GM12878 (cell line): ENCODE measurements around the gene FKBP4.

Experiments
- BHLHE40 ChIP-seq, 2 experiments: fragments of 450-650 bp in 1 of 2; IDR thresholded peaks; 2 replicates each; pipeline ENCODE4 v1.6.1; 2011 to 2017; ENCODE audit warnings: low read depth in 2 of 2, borderline replicate concordance in 1 of 2, improper control_type of control experiment in 1 of 2, low read length in 1 of 2, mild to moderate bottlenecking in 1 of 2
- CREB1 ChIP-seq: IDR thresholded peaks from 2 replicates; pipeline ENCODE4 v1.6.1; 2012; ENCODE audit warnings: low read depth, mild to moderate bottlenecking, inconsistent platforms
- DPF2 ChIP-seq: fragments of 450-650 bp; IDR thresholded peaks from 2 replicates; pipeline ENCODE4 v1.6.1; 2017; ENCODE audit warnings: mild to moderate bottlenecking
- NFXL1 ChIP-seq: fragments of 450-650 bp; IDR thresholded peaks from 2 replicates; pipeline ENCODE4 v1.6.1; 2017; ENCODE audit warnings: antibody characterized with exemption, mild to moderate bottlenecking, borderline replicate concordance
- NRF1 ChIP-seq: conservative IDR thresholded peaks from 2 replicates; pipeline ENCODE4 v1.6.1; 2011; ENCODE audit warnings: mild to moderate bottlenecking, low read depth, low read length, improper control_type of control experiment
- POLR2AphosphoS5 ChIP-seq: IDR thresholded peaks from 2 replicates; pipeline ENCODE4 v1.6.1; 2011; ENCODE audit warnings: mild to moderate bottlenecking, low read length, inconsistent platforms
- RCOR1 ChIP-seq: conservative IDR thresholded peaks from 2 replicates; pipeline ENCODE4 v1.6.1; 2012; ENCODE audit warnings: low read depth, low read length, improper control_type of control experiment
- SMC3 ChIP-seq: IDR thresholded peaks from 2 replicates; pipeline ENCODE4 v1.6.1; 2011; ENCODE audit warnings: low read length, improper control_type of control experiment, borderline replicate concordance
- SRF ChIP-seq, 2 experiments: IDR thresholded peaks; 2 replicates each; pipeline ENCODE4 v1.6.1; 2011; ENCODE audit warnings: low read depth in 2 of 2, low read length in 2 of 2, mild to moderate bottlenecking in 1 of 2, moderate library complexity in 1 of 2
- TF ChIP-seq, protein P1 (sequence below), 3 experiments: IDR thresholded peaks in 2 of 3; conservative IDR thresholded peaks in 1 of 3; 2 replicates each; pipeline ENCODE4 v1.5.1; 2011; ENCODE audit warnings: low read depth in 3 of 3, low read length in 3 of 3, mild to moderate bottlenecking in 3 of 3, control low read depth in 2 of 3, moderate library complexity in 2 of 3, inconsistent platforms in 1 of 3, mixed read lengths in 1 of 3; ENCODE audit not compliant: control insufficient read depth in 2 of 3, insufficient read depth in 1 of 3; ENCODE audit errors: extremely low read depth in 1 of 3
- TF ChIP-seq, protein P2 (sequence below): IDR thresholded peaks from 2 replicates; pipeline ENCODE4 v1.6.1; 2011; ENCODE audit warnings: borderline replicate concordance, low read depth, mild to moderate bottlenecking, moderate library complexity, low read length; ENCODE audit not compliant: insufficient read depth, poor library complexity, severe bottlenecking
- TF ChIP-seq, protein P3 (sequence below): IDR thresholded peaks from 2 replicates; pipeline ENCODE4 v1.6.1; 2011; ENCODE audit warnings: low read depth, low read length, improper control_type of control experiment, borderline replicate concordance
- TF ChIP-seq, protein P4 (sequence below): IDR thresholded peaks from 2 replicates; pipeline ENCODE4 v1.6.1; 2012; ENCODE audit warnings: low read depth, low read length, improper control_type of control experiment

DNA sequence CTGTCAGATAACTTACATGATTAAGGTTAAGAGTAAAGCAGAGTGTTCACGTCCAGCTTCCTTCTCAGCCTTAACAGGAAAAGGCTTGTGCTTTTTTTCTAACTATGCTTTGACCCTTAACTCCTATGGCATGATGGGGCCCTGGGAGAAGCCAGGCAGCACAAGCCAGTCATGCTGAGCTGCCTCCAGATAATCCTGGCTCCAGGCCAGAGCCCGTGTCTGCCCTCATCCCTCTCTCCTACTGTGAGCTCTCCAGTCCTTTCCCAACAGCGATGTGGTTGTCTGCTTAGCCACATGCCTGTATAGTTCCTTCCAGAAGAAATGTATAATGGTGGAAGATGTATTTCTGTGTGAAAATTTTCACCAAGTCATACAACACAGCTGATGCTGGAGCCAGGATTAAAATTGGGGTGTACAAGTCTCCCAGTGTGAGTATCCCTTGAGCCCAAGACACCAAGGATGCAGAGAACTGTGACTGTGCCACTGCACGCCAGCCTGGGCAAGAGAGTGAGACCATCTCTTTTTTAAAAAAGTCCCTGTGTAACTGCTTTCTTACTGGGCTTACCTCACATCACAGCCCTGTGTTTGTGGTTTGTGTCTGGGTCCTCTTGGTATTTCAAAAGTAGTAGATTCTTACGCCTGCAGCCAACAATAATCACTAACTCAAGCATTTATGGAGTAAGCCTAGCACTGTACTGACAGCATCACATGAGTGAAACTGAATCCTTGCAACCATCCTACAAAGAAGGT, 9.8 kb downstream of the FKBP4 start:
- TF ChIP-seq, protein P1, sequence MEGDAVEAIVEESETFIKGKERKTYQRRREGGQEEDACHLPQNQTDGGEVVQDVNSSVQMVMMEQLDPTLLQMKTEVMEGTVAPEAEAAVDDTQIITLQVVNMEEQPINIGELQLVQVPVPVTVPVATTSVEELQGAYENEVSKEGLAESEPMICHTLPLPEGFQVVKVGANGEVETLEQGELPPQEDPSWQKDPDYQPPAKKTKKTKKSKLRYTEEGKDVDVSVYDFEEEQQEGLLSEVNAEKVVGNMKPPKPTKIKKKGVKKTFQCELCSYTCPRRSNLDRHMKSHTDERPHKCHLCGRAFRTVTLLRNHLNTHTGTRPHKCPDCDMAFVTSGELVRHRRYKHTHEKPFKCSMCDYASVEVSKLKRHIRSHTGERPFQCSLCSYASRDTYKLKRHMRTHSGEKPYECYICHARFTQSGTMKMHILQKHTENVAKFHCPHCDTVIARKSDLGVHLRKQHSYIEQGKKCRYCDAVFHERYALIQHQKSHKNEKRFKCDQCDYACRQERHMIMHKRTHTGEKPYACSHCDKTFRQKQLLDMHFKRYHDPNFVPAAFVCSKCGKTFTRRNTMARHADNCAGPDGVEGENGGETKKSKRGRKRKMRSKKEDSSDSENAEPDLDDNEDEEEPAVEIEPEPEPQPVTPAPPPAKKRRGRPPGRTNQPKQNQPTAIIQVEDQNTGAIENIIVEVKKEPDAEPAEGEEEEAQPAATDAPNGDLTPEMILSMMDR (IDR thresholded peaks at IDR 0.05 in 2 of 3, conservative IDR thresholded peaks at IDR 0.05 in 1 of 3; ENCODE audit: control insufficient read depth in 2 of 3, extremely low read depth in 1 of 3, insufficient read depth in 1 of 3, low read depth in 3 of 3, low read length in 3 of 3) = no peak
- TF ChIP-seq, protein P2, sequence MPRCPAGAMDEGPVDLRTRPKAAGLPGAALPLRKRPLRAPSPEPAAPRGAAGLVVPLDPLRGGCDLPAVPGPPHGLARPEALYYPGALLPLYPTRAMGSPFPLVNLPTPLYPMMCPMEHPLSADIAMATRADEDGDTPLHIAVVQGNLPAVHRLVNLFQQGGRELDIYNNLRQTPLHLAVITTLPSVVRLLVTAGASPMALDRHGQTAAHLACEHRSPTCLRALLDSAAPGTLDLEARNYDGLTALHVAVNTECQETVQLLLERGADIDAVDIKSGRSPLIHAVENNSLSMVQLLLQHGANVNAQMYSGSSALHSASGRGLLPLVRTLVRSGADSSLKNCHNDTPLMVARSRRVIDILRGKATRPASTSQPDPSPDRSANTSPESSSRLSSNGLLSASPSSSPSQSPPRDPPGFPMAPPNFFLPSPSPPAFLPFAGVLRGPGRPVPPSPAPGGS = no peak
- no peak for TF ChIP-seq BHLHE40 (IDR thresholded peaks at IDR 0.05; ENCODE audit: borderline replicate concordance in 1 of 2, low read depth in 2 of 2, low read length in 1 of 2)
- no peak for TF ChIP-seq NRF1
- no peak for TF ChIP-seq DPF2
- TF ChIP-seq, protein P3, sequence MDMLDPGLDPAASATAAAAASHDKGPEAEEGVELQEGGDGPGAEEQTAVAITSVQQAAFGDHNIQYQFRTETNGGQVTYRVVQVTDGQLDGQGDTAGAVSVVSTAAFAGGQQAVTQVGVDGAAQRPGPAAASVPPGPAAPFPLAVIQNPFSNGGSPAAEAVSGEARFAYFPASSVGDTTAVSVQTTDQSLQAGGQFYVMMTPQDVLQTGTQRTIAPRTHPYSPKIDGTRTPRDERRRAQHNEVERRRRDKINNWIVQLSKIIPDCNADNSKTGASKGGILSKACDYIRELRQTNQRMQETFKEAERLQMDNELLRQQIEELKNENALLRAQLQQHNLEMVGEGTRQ = no peak
- TF ChIP-seq CREB1 = no peak
- no peak for TF ChIP-seq RCOR1
- TF ChIP-seq, protein P4, sequence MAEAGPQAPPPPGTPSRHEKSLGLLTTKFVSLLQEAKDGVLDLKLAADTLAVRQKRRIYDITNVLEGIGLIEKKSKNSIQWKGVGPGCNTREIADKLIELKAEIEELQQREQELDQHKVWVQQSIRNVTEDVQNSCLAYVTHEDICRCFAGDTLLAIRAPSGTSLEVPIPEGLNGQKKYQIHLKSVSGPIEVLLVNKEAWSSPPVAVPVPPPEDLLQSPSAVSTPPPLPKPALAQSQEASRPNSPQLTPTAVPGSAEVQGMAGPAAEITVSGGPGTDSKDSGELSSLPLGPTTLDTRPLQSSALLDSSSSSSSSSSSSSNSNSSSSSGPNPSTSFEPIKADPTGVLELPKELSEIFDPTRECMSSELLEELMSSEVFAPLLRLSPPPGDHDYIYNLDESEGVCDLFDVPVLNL = no peak
- TF ChIP-seq SRF (IDR thresholded peaks at IDR 0.05; ENCODE audit: low read depth in 2 of 2, low read length in 2 of 2) = no peak
- TF ChIP-seq NFXL1 = no peak
- TF ChIP-seq POLR2AphosphoS5 = no peak
- TF ChIP-seq SMC3 = no peak
